Fibroblast of lung (primary cell): ENCODE measurements around the gene JPH3. TPM values are rescaled to one million over a fixed set of nuclear protein-coding genes. Genes with fewer than 3 reads are reported as not detected.

Experiments used
- DNase-seq, 2 donors: peaks; one replicate each; pipeline versions ENCODE4 v3.0.0 to v3.0.0-alpha.2; 2010; ENCODE audit warnings: low read depth in 2 of 2
- H2AFZ ChIP-seq: 2 replicates; pipeline ENCODE4 v1.5.1; 2012; ENCODE audit warnings: low read length, control low read depth, inconsistent platforms
- H3K27ac ChIP-seq: 2 replicates; pipeline ENCODE4 v1.5.1; 2011; ENCODE audit warnings: low read length, control low read depth; ENCODE audit not compliant: insufficient read depth
- H3K27me3 ChIP-seq: 2 replicates; pipeline ENCODE4 v1.5.1; 2011; ENCODE audit warnings: mild to moderate bottlenecking, low read length; ENCODE audit not compliant: control insufficient read depth, insufficient read depth
- H3K36me3 ChIP-seq: 2 replicates; pipeline ENCODE4 v1.5.1; 2011; ENCODE audit warnings: low read length; ENCODE audit not compliant: control insufficient read depth, insufficient read depth
- H3K4me1 ChIP-seq: 2 replicates; pipeline ENCODE4 v1.5.1; 2011; ENCODE audit warnings: low read length; ENCODE audit not compliant: control insufficient read depth, insufficient read depth; ENCODE audit errors: extremely low read depth
- H3K4me2 ChIP-seq: 2 replicates; pipeline ENCODE4 v1.5.1; 2011; ENCODE audit warnings: low read length, control low read depth; ENCODE audit not compliant: insufficient read depth; ENCODE audit errors: extremely low read depth
- H3K4me3 ChIP-seq, 4 experiments: fragments of 200-600 bp in 1 of 4; sonication (generic) in 1 of 4; replicated peaks in 1 of 4; 2 replicates each; pipeline ENCODE4 v1.5.1; 2011 to 2016; ENCODE audit warnings: low read length in 4 of 4, low read depth in 3 of 4, mild to moderate bottlenecking in 3 of 4, control low read depth in 2 of 4, inconsistent platforms in 1 of 4, mixed read lengths in 1 of 4; ENCODE audit not compliant: insufficient read depth in 1 of 4; ENCODE audit errors: control extremely low read depth in 1 of 4
- H3K79me2 ChIP-seq: 2 replicates; pipeline ENCODE4 v1.5.1; 2012; ENCODE audit warnings: mild to moderate bottlenecking, low read length, inconsistent platforms; ENCODE audit not compliant: control insufficient read depth, insufficient read depth
- H3K9ac ChIP-seq: 2 replicates; pipeline ENCODE4 v1.5.1; 2011; ENCODE audit warnings: mild to moderate bottlenecking, low read length, control low read depth; ENCODE audit not compliant: insufficient read depth
- H3K9me3 ChIP-seq: 2 replicates; pipeline ENCODE4 v1.5.1; 2012; ENCODE audit warnings: low read depth, low read length; ENCODE audit not compliant: control insufficient read depth, insufficient read depth
- H4K20me1 ChIP-seq: 2 replicates; pipeline ENCODE4 v1.5.1; 2011; ENCODE audit warnings: low read length; ENCODE audit not compliant: control insufficient read depth, insufficient read depth; ENCODE audit errors: extremely low read depth
- EZH2 ChIP-seq: IDR thresholded peaks from 2 replicates; pipeline ENCODE4 v1.5.1; 2012; ENCODE audit warnings: low read length, control low read depth, mild to moderate bottlenecking; ENCODE audit errors: missing control alignments
- polyA plus RNA-seq, 2 donors: library from polyadenylated mRNA; depleted of rRNA in 1 of 2; stranded (reverse) in 1 of 2; unstranded in 1 of 2; fragments of >200 nt; gene quantifications; 2 replicates each; pipeline ENCODE4 v1.2.1, GENCODE V29; 2011 to 2012; ENCODE audit warnings: missing spikeins in 1 of 2
- total RNA-seq: library from RNA; depleted of rRNA; stranded (reverse); fragments of >200 nt; gene quantifications from 2 replicates; pipeline ENCODE4 v1.2.1, GENCODE V29; 2014
- TF ChIP-seq, protein P1 (sequence below), 2 donors: IDR thresholded peaks in 1 of 2; conservative IDR thresholded peaks in 1 of 2; 1 replicate in 1 of 2; 2 replicates in 1 of 2; pipeline ENCODE4 v1.5.1; 2011 to 2012; ENCODE audit warnings: low read length in 2 of 2, control low read depth in 1 of 2, inconsistent platforms in 1 of 2, low read depth in 1 of 2, mild to moderate bottlenecking in 1 of 2

JPH3 gene
- total and polyA plus RNA-seq, 2 donors (not counting 1 experiment from before 2014, with no cell fraction given), result 0.01 TPM; not detected in 1

GRCh38 chr16:87742781-87743490 lies 140.6 kb downstream of the JPH3 start:
- Histone ChIP-seq H3K79me2 (no peaks in the 10 kb centered on the region), H3K27me3 (no peaks in the 10 kb centered on the region)
- DNase-seq, result no peak

DNA sequence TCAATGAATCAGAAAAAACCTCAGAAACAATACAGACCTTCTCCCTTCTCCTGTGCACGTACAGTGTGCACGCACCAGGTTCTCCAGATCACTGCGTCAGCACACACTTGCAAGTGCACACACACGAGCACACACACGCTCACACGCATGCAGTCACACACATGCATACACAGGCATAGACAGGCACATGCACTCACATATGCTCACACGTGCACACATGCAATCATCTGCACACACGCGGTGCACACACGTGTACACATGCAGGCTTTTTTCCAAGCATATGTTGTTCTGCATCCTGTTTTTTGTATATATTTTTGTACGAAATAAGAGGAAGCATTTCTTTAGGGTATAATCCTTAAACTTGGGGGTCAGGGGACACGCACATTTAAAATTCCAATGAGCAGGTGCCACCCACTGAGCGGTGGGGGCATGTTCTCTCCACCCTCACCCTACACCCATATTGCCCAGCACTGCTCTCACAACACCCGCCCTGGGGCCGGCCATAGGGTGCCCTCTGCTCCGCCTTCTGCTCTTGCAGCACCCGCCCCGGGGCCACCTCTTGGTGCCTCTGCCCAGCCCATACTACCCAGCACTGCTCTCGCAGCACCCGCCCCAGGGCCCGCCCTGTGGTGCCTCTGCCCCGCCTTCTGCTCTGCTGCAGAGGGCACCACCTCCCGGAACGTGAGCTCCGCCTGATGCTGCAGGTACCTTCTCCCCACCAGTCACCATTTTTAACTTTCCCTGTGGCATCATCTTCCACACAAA lies 142.6 kb downstream of the JPH3 start:
- Histone ChIP-seq H3K27me3 (no peaks in the 10 kb centered on the region), H3K9ac (no peak overlapping the region), H3K9me3 (no peaks in the 10 kb centered on the region), H4K20me1 (no peaks in the 10 kb centered on the region), H3K4me2 (no peak overlapping the region), H3K36me3 (peaks cover 9% of the 10 kb centered on the region), H3K4me1 (peaks cover 5% of the 10 kb centered on the region), H3K79me2 (no peaks in the 10 kb centered on the region), H3K4me3 (no peak overlapping the region), H3K27ac (no peak overlapping the region), H2AFZ (no peak overlapping the region)
- DNase-seq, result no peak
- TF ChIP-seq, protein P1, sequence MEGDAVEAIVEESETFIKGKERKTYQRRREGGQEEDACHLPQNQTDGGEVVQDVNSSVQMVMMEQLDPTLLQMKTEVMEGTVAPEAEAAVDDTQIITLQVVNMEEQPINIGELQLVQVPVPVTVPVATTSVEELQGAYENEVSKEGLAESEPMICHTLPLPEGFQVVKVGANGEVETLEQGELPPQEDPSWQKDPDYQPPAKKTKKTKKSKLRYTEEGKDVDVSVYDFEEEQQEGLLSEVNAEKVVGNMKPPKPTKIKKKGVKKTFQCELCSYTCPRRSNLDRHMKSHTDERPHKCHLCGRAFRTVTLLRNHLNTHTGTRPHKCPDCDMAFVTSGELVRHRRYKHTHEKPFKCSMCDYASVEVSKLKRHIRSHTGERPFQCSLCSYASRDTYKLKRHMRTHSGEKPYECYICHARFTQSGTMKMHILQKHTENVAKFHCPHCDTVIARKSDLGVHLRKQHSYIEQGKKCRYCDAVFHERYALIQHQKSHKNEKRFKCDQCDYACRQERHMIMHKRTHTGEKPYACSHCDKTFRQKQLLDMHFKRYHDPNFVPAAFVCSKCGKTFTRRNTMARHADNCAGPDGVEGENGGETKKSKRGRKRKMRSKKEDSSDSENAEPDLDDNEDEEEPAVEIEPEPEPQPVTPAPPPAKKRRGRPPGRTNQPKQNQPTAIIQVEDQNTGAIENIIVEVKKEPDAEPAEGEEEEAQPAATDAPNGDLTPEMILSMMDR (conservative IDR thresholded peaks at IDR 0.05 in 1 of 2, IDR thresholded peaks at IDR 0.05 in 1 of 2; ENCODE audit: low read depth in 1 of 2, low read length in 2 of 2), result no peak
- TF ChIP-seq EZH2, result no peak

More at GRCh38 chr16:87742781-87743490, 140.6 kb downstream of the JPH3 start:
- H4K20me1 ChIP-seq, result no peaks in the 10 kb centered on the region
- TF ChIP-seq, protein P1 (conservative IDR thresholded peaks at IDR 0.05 in 1 of 2, IDR thresholded peaks at IDR 0.05 in 1 of 2; ENCODE audit: low read depth in 1 of 2, low read length in 2 of 2), result no peak
- no peak for TF ChIP-seq EZH2
- H2AFZ ChIP-seq, result no peak overlapping the region
- H3K36me3 ChIP-seq, result peaks cover 9% of the 10 kb centered on the region
- no peak overlapping the region for H3K4me3 ChIP-seq
- peaks cover 5% of the 10 kb centered on the region for H3K4me1 ChIP-seq
- no peak overlapping the region for H3K4me2 ChIP-seq
- H3K9me3 ChIP-seq, result no peaks in the 10 kb centered on the region
- H3K9ac ChIP-seq, result no peak overlapping the region
- H3K27ac ChIP-seq, result no peak overlapping the region

DNA sequence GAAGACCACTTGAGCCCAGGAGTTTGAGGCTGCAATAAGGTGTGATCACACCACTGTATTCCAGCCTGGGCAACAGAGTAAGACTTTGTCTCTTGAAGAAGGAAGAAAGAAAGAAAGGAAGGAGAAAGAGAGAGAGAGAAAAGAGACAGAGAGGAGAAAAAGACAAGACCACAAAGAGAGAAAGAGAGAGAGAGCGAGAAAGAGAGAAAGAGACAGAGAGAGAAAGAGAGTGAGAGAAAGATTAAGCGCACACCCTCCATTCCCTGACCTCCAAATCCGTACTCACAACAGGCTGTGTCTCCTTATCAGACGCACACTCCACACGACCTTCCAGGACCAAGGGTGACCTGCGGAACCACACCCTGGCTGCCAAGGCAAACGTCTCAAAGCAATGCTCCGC lies 143.9 kb downstream of the JPH3 start:
- Histone ChIP-seq H3K9ac (no peak overlapping the region), H2AFZ (no peak overlapping the region), H3K36me3 (peaks cover 9% of the 10 kb centered on the region), H3K27me3 (no peaks in the 10 kb centered on the region), H3K4me1 (no peaks in the 10 kb centered on the region), H3K4me2 (no peak overlapping the region), H3K27ac (no peak overlapping the region), H3K4me3 (no peak overlapping the region), H4K20me1 (no peaks in the 10 kb centered on the region), H3K9me3 (no peaks in the 10 kb centered on the region), H3K79me2 (no peaks in the 10 kb centered on the region)
- TF ChIP-seq, protein P1 (conservative IDR thresholded peaks at IDR 0.05 in 1 of 2, IDR thresholded peaks at IDR 0.05 in 1 of 2; ENCODE audit: low read depth in 1 of 2, low read length in 2 of 2), result no peak
- TF ChIP-seq EZH2, result no peak
- DNase-seq, result no peak
